ENCODE data around the gene TRMT1.

DNA sequence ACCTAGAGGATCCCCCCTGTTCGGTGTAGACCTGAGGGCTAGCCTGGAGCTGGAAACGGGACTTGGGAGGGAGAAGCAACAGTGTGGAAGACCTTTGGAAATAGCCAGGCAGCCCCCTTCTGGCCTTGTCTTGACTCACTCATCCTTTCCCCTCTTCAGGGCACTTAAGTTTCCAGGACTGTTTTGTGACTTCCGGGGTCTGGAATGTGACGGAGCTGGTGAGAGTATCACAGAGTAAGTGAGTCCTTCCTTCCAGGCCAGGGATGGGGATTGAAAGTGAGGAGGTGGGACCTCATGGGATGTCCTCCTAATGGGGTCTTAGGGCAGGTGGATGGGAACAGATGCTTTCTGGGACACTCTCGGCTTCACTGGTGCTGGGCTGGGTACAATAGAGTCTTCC is 43.3 kb downstream of the TRMT1 start:
- TF ChIP-seq POLR2A (IDR thresholded peaks at IDR 0.05), result no peak
- TF ChIP-seq, protein P1, sequence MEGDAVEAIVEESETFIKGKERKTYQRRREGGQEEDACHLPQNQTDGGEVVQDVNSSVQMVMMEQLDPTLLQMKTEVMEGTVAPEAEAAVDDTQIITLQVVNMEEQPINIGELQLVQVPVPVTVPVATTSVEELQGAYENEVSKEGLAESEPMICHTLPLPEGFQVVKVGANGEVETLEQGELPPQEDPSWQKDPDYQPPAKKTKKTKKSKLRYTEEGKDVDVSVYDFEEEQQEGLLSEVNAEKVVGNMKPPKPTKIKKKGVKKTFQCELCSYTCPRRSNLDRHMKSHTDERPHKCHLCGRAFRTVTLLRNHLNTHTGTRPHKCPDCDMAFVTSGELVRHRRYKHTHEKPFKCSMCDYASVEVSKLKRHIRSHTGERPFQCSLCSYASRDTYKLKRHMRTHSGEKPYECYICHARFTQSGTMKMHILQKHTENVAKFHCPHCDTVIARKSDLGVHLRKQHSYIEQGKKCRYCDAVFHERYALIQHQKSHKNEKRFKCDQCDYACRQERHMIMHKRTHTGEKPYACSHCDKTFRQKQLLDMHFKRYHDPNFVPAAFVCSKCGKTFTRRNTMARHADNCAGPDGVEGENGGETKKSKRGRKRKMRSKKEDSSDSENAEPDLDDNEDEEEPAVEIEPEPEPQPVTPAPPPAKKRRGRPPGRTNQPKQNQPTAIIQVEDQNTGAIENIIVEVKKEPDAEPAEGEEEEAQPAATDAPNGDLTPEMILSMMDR (IDR thresholded peaks at IDR 0.05 in 4 of 5, conservative IDR thresholded peaks at IDR 0.05 in 1 of 5), result no peak
